Suprapubic skin (tissue), 4 donors: ENCODE results near the gene SHFL. TPM values are rescaled to one million over a fixed set of nuclear protein-coding genes. Genes with fewer than 3 reads are reported as not detected.

ENCODE experiments used
- DNase-seq, 2 donors: peaks; one replicate each; pipeline ENCODE4 v3.0.0-alpha.2; 2019; ENCODE audit warnings: low spot score in 2 of 2
- H3K27ac ChIP-seq: fragments of 200-600 bp; sonication (generic); one replicate; pipeline ENCODE4 v1.5.1; 2019
- H3K27me3 ChIP-seq: fragments of 200-600 bp; sonication (generic); one replicate; pipeline ENCODE4 v1.5.1; 2019
- H3K36me3 ChIP-seq: fragments of 200-600 bp; sonication (generic); one replicate; pipeline ENCODE4 v1.5.1; 2019
- H3K4me1 ChIP-seq: fragments of 200-600 bp; sonication (generic); one replicate; pipeline ENCODE4 v1.5.1; 2019
- H3K4me3 ChIP-seq: fragments of 200-600 bp; sonication (generic); one replicate; pipeline ENCODE4 v1.5.1; 2019; ENCODE audit warnings: mild to moderate bottlenecking
- H3K9me3 ChIP-seq: fragments of 200-600 bp; sonication (generic); one replicate; pipeline ENCODE4 v1.5.1; 2019
- EP300 ChIP-seq: sonication (generic); formaldehyde crosslinking; IDR thresholded peaks from one replicate; pipeline ENCODE4 v1.6.1; 2017; ENCODE audit warnings: antibody characterized with exemption
- POLR2A ChIP-seq, 2 donors: fragments of 450-650 bp; IDR thresholded peaks; one replicate each; pipeline ENCODE4 v1.6.1; 2017; ENCODE audit warnings: antibody characterized with exemption in 2 of 2, mild to moderate bottlenecking in 2 of 2, moderate library complexity in 2 of 2
- POLR2AphosphoS5 ChIP-seq, 3 donors: sonication (generic); formaldehyde crosslinking; IDR thresholded peaks; one replicate each; pipeline ENCODE4 v1.6.1; 2017; ENCODE audit warnings: antibody characterized with exemption in 3 of 3
- WGBS: methylation state at CpG from one replicate; pipeline ENCODE4 v1.1.5; 2018; 5-methylcytosine and 5-hydroxymethylcytosine counted together
- total RNA-seq, 4 donors: library from RNA; depleted of rRNA; stranded (reverse); fragments of >200 nt; gene quantifications; one replicate each; pipeline ENCODE4 v1.1.0, GENCODE V29; 2016
- TF ChIP-seq, protein P1 (sequence below), 2 donors: fragments of 200-600 bp in 1 of 2; fragments of 450-650 bp in 1 of 2; sonication (generic) in 1 of 2; IDR thresholded peaks; one replicate each; pipeline ENCODE4 v1.5.1; 2016 to 2019; ENCODE audit warnings: antibody characterized with exemption in 2 of 2, mild to moderate bottlenecking in 1 of 2, moderate library complexity in 1 of 2

SHFL gene
- 10 to 100 TPM; 11.8 to 26.7 (median 22.3) TPM for total RNA-seq

DNA sequence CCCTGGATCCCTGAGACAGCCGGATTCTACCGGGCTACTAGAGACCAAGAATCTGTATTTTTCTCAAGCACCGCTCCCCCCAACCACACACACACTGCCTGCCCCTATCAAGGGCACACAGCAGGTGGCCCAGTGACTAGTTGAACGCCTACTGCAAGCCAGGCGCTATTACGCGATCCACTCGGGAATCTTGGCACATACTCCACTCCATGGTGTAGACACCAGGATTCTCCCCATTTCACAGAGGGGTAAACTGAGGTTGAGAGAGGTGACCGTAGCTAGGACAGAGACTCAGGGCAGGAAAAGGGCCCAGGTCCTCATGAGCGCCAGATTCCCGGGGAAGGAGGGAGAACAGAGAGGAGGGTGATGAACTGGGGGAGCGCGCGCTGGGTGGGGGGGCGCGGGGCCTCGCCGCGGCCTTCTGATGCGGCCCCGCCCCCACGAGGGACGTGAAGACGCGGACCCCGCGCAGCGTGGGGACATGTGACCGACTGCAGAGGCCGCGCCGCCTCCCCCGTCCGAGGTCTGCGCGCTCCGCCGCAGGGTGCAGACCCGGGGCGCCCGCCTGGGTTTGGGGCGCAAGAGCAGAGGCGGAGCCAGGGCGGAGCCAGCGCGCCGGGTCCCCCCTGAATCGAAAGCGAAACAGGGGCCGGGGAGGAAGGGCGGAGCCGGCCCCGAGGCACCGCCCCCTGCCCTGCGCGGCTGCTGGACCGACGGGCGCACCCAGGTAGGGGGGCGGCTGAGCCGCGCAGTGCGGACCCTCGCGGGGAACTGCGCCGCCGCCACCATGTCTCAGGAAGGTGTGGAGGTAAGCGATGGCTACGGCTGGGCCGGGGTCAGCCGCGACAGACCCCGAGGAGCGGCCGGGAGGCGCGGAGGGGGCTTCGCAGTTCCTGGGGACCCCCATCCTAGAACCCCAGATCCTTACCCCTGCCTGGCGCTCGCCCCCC, at the start of gene SHFL:
TSS of gene SHFL (plus strand) at position 677 of the 950 bp plus-strand sequence. CDS start at position 788, 111 bp downstream.
- no peaks in the 10 kb centered on the region for H3K9me3 ChIP-seq
- no peaks in the 10 kb centered on the region for H3K27me3 ChIP-seq
- TF ChIP-seq POLR2AphosphoS5 (IDR thresholded peaks at IDR 0.05) (no peak), POLR2A (IDR thresholded peaks at IDR 0.05) (no peak), EP300 (no peak)
- TF ChIP-seq, protein P1, sequence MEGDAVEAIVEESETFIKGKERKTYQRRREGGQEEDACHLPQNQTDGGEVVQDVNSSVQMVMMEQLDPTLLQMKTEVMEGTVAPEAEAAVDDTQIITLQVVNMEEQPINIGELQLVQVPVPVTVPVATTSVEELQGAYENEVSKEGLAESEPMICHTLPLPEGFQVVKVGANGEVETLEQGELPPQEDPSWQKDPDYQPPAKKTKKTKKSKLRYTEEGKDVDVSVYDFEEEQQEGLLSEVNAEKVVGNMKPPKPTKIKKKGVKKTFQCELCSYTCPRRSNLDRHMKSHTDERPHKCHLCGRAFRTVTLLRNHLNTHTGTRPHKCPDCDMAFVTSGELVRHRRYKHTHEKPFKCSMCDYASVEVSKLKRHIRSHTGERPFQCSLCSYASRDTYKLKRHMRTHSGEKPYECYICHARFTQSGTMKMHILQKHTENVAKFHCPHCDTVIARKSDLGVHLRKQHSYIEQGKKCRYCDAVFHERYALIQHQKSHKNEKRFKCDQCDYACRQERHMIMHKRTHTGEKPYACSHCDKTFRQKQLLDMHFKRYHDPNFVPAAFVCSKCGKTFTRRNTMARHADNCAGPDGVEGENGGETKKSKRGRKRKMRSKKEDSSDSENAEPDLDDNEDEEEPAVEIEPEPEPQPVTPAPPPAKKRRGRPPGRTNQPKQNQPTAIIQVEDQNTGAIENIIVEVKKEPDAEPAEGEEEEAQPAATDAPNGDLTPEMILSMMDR (IDR thresholded peaks at IDR 0.05) = no peak
- H3K4me3 ChIP-seq = peak within 1 kb of the TSS; percentile 94
- DNase-seq = no peak
- peaks cover 20% of the 10 kb centered on the region for H3K36me3 ChIP-seq
- peak within 1 kb of the TSS; percentile 81 for H3K27ac ChIP-seq
- WGBS = 10% methylated on average over 19 of the region's 81 CpGs
- H3K4me1 ChIP-seq = peaks cover 10% of the 10 kb centered on the region

DNA sequence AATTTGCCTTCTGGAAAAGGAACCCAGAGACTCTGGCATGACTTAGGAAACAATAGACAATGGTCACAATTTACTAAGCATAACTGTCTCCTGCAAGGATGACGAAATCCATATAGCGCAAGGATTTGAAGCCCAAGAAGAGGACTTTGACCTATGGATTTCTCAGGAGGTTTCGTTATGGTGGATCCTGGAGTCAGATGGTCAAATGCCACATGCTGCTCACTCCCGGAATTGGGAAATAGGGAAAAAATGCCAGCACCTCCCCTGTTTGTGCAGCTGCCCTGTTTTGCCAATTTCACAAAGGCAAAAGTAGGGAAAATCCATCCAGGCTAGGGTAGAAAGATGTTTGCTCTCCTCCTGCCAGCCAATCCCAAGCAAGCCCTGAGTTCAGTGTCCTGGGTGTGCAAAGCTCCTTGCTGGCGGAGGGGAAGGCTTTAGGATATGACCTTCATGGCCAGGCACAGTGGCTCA, 49.5 kb upstream of the SHFL start:
- WGBS = 59% methylated on average over 5 of the region's 5 CpGs
- Histone ChIP-seq H3K4me1 (no peaks in the 10 kb centered on the region), H3K27ac (no peak overlapping the region), H3K36me3 (no peaks in the 10 kb centered on the region), H3K27me3 (peaks cover 28% of the 10 kb centered on the region), H3K9me3 (no peaks in the 10 kb centered on the region), H3K4me3 (no peak overlapping the region)
- TF ChIP-seq, protein P1 (IDR thresholded peaks at IDR 0.05) = no peak
- DNase-seq = no peak

DNA sequence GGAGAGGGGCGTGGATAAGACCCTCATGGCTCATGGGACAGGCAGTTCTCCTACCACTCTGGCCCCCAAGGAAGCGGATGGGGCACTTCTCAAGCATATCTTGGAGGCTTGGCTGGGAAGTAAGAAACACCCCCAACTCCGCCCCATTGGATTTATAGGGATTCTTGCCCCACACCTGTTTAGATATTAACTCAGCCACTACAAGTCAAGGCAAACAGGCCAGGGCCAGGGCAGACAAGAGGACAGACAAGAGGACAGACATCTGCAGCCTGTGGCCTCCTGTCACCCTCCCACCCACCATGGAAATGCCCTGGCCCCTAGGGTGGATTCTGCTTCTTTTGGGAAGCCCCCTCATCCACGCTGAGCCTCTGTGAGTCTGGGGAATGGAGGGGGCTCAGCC, 48.8 kb upstream of the SHFL start:
- TF ChIP-seq POLR2AphosphoS5 (IDR thresholded peaks at IDR 0.05) (no peak), POLR2A (IDR thresholded peaks at IDR 0.05) (no peak), EP300 (no peak)
- TF ChIP-seq, protein P1 (IDR thresholded peaks at IDR 0.05) = no peak
- Histone ChIP-seq H3K9me3 (no peaks in the 10 kb centered on the region), H3K4me3 (no peak overlapping the region), H3K27me3 (peaks cover 22% of the 10 kb centered on the region), H3K4me1 (no peaks in the 10 kb centered on the region), H3K27ac (no peak overlapping the region), H3K36me3 (no peaks in the 10 kb centered on the region)
- WGBS = 64% methylated on average over 4 of the region's 4 CpGs
- no peak for DNase-seq

DNA sequence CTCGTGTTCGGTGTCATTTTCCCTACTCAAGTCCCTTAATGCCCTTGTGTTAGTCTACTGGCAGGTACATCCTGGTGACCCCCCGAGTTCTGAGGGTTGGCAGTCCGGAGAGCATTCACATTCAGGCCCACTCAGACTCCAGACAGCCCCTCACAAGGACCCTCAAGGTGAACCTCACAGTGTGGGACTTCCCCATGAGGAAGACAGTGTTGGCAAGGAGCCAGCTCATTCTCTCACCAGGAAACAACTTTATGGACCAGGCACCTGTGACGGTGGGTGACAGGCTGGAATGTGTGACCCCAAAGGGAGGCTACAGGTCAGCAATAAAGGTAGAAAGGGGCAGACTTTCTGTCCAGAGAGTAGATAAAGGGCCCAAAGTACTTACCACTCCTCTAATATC, 48.3 kb upstream of the SHFL start:
- Histone ChIP-seq H3K4me3 (no peak overlapping the region), H3K27me3 (peaks cover 17% of the 10 kb centered on the region), H3K4me1 (no peaks in the 10 kb centered on the region), H3K9me3 (peaks cover 4% of the 10 kb centered on the region), H3K27ac (no peak overlapping the region), H3K36me3 (no peaks in the 10 kb centered on the region)
- no peak for DNase-seq
- 51% methylated on average over 5 of the region's 5 CpGs for WGBS
- TF ChIP-seq EP300 = no peak
- TF ChIP-seq, protein P1 (IDR thresholded peaks at IDR 0.05) = no peak
- no peak for TF ChIP-seq POLR2AphosphoS5 (IDR thresholded peaks at IDR 0.05)
- TF ChIP-seq POLR2A (IDR thresholded peaks at IDR 0.05) = no peak

DNA sequence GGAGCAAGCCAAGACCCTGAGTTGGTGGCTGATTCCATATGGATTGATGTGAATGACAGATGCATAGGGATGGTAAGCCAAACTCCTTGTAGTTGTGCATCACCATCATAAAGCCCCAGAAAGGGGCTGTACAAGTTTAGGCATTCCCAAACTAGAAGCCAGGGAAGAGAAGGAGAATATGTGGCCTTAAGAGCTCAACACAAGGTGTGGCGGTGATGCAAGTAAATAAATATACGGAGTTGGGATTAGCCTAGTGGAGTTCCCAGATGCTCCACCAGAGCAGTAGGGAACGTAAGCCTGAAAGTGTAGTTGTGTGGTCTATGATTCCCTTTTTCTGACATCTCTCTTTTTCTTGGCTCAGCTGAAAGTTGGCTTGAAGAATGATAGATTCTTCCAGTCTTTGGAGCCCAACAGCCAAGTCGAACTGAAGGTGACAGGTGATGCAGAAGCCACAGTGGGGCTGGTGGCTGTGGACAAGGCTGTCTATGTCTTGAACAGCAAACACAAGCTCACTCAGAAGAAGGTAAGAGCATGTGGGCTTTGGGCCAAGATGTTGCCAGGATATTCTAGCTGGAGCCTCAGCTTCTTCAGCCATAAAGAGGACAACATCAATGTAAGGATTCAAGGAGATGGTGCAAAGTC, 42.7 kb upstream of the SHFL start:
- Histone ChIP-seq H3K4me1 (no peaks in the 10 kb centered on the region), H3K9me3 (peaks cover 18% of the 10 kb centered on the region), H3K27ac (no peak overlapping the region), H3K4me3 (no peak overlapping the region), H3K36me3 (no peaks in the 10 kb centered on the region), H3K27me3 (peaks cover 35% of the 10 kb centered on the region)
- 74% methylated on average over 4 of the region's 4 CpGs for WGBS
- no peak for DNase-seq
- no peak for TF ChIP-seq POLR2AphosphoS5 (IDR thresholded peaks at IDR 0.05)
- no peak for TF ChIP-seq POLR2A (IDR thresholded peaks at IDR 0.05)
- TF ChIP-seq, protein P1 (IDR thresholded peaks at IDR 0.05) = no peak
- TF ChIP-seq EP300 = no peak
